RKO (cell line): ENCODE measurements around the gene NCOA6.
"Not testable (repeated sequence)": the region's sequence is repeated elsewhere in the genome, so short reads cannot be mapped to it uniquely, and the experiment has no call there.

Experiments used
- DNase-seq: peaks from one replicate; pipeline ENCODE4 v3.0.0-alpha.2; 2016; ENCODE audit warnings: low spot score

Gene NCOA6

GRCh38 chr20:34774886-34775285 is 50.6 kb downstream of the NCOA6 start:
- no peak for DNase-seq

GRCh38 chr20:34774449-34774848 is 51.0 kb downstream of the NCOA6 start:
- DNase-seq = no peak

- DNase-seq = no peak
These were observed 51.7 kb downstream of the NCOA6 start for GRCh38 chr20:34773726-34774125.

DNA sequence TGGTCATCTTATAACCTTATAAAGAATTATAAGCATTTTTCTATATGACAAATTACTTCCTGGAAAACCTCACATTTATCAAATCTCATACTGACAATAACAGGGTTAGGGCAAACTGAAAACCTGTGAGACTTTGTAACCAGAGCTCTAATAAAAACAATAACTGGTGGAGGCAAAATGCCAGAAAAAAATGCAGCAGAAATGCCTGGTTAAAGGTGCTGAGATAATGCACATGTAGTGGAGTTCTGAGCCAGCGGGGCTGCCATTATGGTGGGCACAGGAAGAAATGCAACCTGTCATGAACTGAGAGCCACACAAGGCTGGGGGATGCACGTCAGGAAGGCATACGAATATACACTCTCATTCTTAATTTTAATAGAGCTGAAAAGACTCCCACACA is 53.0 kb downstream of the NCOA6 start:
- DNase-seq = no peak

GRCh38 chr20:34771680-34772081 is 53.8 kb downstream of the NCOA6 start:
- DNase-seq = no peak

- peak; percentile 64 for DNase-seq
These were observed 57.4 kb downstream of the NCOA6 start for GRCh38 chr20:34768096-34768495.

DNA sequence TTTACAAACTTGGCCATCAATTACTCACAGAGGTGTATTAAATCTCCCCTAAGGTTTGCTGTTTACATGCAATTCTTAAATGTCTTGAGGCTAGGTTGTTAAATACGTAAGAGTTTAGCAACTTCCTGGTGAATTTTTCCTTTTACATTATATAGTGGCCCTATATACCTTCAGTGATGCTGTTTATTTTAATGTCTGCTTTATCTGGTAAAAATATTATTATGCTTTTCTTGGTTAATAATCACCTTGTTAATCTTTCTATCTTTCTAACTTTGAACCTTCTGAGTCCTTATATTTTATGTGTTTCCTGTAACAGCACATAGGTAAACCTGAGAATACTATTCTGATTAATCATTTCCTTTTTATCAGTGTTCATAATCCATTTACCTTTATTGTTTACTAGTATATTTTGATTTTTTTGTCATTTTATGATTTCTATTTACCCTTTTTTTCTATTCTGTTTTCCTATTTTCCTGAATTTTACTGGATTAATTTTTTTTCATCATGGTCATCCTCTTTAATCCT is 63.4 kb downstream of the NCOA6 start:
- DNase-seq = no peak

DNA sequence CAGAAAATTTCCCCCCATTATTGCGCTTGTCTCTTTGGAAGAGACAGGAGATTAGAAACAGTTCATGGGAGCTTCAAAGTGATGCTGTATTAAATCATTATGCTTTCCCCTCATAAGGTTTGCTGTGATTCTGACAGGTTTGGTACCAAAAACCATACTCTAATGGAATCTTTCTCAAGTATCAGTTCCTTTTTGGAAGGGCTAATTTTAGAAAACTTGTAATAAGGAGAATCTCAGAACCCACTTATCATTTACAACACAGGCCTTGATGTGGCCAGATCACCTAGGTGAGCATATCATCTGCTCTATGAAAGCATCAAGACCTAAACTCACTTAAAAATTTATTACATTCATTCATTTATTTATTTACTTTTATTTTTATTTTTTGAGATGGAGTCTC is 70.1 kb downstream of the NCOA6 start:
- no peak for DNase-seq

DNA sequence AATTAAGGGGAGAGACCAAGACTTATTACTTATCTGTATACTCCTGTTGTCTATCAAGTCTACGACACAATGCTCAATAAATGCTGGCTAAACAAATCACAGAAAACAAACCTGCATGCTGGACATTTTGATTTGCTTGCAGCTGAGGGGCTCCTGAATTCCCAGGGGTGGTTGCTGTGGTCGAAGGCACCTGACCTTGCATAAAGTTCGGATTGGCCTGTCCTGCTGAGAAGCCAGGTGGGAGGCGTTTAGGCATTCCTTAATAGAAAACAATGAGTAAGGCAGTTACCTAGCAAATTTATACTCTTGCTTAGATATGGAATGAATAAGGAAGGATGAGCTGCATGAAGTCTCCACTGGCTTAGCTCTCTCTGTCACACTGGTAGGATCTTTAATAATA is 70.8 kb downstream of the NCOA6 start:
- no peak for DNase-seq

DNA sequence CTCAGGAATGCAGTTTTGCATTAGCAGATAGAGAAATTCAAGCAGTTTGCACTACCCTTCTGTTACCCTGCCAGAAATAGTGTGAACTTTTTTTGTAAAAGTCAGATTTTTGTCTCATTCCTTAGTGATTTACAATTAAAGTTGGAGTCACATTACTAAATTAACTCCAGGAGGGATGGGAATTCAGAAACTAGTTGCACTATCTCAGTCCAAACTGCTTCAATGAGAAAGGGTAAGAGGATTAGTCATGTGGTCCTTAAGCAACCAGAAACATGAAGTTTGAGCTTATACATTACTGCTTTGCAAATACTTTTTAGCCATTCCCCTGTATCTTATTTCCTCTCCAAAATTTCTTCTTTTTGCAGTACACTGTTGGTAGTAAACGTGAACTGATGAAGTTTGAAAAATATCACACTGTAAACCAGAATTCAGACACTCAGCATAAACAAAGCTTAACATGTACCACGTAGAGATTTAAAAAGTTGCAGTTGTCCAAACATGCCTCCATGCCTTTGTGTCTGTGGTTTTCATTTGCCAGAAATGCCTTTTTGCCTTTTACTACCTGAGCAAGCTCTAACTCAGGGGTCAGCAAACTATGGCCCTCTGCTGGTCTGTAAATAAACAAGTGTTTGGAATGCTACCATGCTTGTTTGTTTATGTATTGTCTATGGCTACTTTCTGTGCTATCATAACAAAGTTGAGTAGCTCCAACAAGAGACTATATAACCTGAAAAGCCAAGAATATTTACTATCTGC is 71.6 kb downstream of the NCOA6 start:
- peak; percentile 19 for DNase-seq

GRCh38 chr20:34751453-34751852 is 74.0 kb downstream of the NCOA6 start:
- no peak for DNase-seq

DNA sequence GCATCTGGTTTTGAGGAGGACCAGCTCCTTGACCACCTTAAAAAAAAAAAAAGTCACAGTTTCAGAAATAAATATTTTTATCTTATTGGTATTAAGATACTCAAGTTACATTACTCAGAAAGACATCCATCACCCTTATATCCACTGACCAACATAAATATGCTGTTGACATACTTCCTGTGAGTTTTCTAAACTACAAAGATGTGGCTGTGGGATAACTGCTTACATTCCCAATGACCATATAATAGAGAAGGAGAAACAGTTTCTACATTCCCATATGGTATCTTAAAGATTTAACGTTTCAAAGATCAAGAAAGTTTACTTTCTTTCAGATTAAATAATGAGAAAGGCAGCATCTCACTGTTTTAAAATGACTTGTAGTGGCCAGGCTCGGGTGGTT is 75.0 kb downstream of the NCOA6 start:
- no peak for DNase-seq

- DNase-seq = no peak
These were observed 76.7 kb downstream of the NCOA6 start for GRCh38 chr20:34748709-34749108.

DNA sequence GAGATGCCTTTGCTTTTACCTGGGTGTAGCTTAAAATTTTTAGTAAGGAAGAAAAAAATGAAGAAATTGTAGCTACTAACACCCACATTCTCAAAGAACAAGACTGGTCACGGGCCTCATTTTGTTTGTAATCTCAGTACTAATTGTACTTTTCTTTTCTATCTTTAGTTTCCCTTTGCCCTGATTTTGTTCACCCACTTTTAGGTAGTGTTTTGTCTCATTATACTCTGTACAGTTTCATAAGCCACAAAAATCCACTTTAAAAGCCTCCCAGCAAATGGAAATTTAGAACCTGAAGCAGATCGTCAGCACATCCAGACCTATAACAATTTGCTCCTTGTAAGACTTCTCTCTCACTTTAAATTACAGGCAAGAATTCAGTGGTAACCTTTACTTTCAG is 78.0 kb downstream of the NCOA6 start:
- DNase-seq = no peak

DNA sequence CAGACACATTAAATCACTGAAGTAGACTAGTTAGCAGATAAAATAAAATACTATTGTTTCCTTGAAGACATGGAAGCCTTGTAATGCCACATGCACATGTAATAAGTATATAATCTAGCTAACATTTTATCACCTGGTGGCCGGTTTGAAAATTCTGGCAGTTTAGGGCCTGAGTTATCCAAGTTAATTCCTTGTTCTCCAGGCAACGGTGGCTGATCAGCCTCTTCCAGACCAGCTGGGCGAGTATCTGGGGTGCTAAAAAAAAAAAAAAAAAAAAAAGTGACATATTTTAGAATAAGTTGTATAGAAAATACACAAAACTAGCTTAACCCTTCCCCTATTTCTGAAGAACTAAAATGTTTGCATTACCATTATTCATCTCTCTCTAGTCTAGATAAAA is 78.8 kb downstream of the NCOA6 start:
- no peak for DNase-seq

DNA sequence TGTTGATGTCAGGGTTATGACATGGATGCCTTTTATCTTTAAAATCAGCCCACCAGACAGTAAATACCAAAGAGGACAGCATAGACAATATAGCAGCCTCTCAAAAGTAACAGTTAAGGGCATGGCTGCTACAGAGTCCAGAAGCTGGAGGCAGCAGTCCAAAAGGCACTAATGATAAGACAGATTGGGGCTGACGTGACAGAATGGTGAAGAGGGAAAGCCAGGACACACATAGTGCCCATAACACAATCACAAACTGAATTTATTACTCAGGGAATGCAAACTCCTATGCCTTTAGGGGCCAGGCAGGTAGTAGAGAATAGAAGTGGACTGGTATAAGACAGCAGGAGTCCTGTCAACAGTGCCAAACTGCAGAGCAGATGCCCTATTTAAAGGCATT is 80.6 kb downstream of the NCOA6 start:
- DNase-seq = no peak

GRCh38 chr20:34744340-34744739 is 81.1 kb downstream of the NCOA6 start:
- no peak for DNase-seq

GRCh38 chr20:34743039-34743438 is 82.4 kb downstream of the NCOA6 start:
- no peak for DNase-seq

GRCh38 chr20:34736106-34736735 is 89.2 kb downstream of the NCOA6 start:
- no peak for DNase-seq

DNA sequence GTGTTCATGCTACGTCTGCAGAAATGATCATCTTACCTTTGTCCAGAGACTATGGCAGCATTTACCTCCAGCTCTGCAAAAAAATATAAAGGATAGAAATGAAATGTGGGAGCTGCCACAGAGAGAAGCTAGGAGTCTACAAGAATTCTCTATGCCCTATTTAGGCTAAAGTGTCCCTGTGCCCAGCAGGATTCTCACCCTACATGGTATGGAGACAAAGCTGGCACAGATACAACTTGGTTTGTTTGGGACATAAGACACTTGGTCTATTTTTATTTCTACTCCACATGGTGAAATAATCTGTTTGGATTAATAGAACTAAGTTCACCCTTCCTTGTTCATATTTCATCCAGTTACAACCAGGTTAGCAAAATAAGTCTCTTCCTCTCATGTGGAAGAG is 92.9 kb downstream of the NCOA6 start:
- DNase-seq = no peak

DNA sequence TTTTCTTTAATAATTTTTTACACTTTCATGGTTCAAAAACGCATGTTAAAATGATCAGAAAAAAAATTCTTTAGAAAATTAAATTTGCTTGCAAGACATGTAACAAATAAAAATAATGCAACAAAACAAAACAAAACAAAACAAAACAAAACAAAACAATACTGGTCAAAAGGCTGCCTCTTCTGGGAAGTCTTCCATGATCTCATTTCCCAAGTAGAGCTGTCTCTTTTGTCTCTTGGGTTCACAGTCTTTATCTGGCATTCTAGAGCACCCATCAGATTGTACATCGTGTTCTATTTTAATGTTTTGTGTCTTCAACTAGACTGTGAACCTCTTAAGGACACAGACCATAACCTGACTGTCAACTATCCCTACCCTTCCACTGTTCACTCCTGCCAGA is 96.0 kb downstream of the NCOA6 start:
- DNase-seq = no peak

- no peak for DNase-seq
These were observed 101.3 kb downstream of the NCOA6 start for GRCh38 chr20:34724172-34724571.

- DNase-seq = not testable (repeated sequence)
These were observed 102.9 kb downstream of the NCOA6 start for GRCh38 chr20:34722560-34722959.

DNA sequence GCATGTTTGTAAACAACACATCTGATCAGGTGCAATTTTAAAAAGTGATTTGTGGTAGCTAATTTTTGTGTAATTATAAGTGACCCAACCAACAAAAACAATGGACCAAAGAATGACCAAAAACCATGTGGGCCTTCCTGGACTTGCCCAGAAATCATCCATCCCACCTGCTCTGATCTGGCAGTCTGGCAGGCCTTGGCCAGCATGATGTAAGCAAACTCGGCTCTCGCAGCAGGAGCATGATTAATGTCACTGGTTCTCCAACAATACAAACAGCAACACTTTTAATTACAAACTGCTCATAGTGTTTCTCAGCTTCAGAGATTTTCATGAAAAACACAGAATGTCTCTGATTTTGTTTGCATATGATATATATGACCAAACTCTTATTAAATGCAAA is 105.2 kb downstream of the NCOA6 start:
- no peak for DNase-seq
